ENCODE measurements around the gene CAMK1D.

GRCh38 chr10:12799144-12799543 lies 449.8 kb downstream of the CAMK1D start:
- TF ChIP-seq, protein P1, sequence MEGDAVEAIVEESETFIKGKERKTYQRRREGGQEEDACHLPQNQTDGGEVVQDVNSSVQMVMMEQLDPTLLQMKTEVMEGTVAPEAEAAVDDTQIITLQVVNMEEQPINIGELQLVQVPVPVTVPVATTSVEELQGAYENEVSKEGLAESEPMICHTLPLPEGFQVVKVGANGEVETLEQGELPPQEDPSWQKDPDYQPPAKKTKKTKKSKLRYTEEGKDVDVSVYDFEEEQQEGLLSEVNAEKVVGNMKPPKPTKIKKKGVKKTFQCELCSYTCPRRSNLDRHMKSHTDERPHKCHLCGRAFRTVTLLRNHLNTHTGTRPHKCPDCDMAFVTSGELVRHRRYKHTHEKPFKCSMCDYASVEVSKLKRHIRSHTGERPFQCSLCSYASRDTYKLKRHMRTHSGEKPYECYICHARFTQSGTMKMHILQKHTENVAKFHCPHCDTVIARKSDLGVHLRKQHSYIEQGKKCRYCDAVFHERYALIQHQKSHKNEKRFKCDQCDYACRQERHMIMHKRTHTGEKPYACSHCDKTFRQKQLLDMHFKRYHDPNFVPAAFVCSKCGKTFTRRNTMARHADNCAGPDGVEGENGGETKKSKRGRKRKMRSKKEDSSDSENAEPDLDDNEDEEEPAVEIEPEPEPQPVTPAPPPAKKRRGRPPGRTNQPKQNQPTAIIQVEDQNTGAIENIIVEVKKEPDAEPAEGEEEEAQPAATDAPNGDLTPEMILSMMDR (conservative IDR thresholded peaks at IDR 0.05) = no peak
- no peak for TF ChIP-seq EZH2 (IDR thresholded peaks at IDR 0.05; ENCODE audit: low read depth)

All from PC-9 (cell line).